ENCODE results near the gene WNT11.

Gene WNT11

DNA sequence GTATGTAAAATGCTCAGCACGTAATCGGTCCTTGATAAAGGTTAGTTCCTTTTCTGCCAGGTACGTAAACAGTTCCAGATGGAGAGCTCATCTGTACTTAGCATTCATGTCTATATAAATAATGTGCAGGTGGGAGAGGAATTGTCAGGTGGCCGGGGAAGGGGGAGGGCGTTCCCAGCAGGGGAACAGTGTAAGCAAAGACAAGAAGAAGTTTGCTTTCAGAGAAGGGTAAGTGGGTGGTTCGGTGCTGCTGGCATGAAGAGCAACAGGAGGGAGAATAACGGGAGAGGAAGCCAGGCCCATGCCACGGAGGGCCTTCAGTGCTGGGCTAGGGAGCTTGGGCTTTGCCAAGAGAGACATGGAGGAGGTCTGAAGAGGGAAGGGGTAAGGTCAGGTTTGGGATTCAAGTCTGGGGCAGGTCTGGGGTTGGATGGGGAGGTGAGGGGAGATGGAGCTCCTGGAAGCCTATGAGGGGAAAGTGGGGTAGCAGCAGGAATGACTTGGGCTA lies 11.4 kb upstream of the WNT11 start:
- no peak for DNase-seq

DNA sequence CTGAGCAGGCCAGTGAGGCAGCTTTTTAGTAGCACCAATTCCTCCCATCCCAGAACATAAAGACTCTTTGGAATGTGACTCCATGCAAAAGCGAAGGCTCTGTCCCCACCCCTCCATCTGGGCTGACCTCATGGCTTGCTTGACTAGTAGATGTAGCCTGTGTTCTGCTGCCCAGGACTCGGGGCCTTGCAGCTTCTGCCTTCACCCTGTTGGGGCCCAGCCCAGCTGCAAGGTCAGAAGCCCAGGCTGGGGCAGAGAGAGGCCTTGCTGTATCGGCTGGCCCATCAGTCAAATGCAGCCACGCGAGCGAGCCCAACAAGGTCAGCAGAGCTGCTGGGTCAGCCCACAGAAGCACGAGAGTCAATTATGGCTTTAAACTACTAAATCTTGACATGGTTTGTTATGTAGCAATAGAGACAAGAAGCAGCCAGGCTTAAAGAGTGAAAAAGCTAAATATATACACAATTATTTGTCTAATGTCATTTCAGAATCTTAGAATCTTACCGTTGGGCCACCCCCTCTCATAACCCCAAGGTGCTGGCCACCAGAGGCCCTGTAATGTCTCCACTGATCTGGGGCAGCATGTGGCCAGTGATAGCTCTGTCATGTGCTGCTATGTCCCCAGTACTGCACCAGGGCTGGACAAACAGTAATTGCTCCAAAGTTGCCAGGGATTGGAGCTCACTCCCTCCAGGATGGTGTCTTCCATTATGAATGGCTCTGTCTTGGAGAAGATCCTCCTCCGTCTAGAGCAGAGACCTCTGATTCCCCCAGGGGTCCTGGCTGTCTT lies 10.4 kb upstream of the WNT11 start:
- no peak for DNase-seq

DNA sequence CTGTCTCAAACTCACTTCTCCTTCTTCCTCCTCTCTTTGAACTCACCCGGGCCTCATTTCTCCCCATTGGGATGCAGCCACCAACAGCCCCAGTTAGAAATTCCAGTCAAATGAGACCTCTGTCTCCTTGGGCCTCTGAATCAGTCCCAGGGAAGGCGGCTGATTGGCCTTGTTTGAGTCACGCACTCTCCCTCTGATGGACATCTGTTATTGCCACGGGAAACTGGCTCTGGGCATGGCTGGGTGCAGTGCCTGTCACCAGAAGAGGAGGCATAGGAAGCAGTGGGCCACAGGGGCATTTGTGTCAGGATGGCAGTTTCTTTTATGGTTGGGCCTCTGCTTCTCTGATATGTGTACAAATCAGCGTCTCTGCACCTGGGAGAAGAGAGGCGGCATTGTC lies 9.6 kb upstream of the WNT11 start:
- DNase-seq: no peak

DNA sequence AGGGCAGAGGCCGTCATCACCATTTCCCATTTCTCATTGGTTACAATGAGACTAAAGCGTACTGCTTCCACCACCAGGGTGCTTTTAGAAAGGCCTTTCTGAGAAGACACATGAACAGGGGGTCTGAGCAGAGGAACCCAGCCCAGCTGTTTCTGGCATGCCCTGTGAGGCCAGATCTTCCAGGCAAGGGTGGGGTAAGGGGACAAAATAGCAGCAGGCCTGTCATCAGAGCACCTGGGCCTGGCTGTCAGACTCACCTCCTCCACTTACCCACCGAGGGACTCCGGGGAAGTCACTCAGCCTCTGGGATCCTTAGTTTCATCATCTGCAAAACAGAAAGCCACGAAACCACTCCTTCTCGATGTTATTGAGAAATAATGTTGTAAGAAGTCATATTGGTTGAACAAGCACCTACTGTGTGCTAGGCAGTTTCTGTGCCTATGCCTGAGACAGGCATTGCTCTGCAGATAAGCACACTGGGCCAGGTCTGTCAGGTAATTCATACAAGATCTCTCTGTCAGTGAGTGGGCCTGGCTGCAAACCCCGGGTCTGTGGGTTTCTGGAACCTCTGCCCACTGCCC lies 8.8 kb upstream of the WNT11 start:
- DNase-seq: no peak

- DNase-seq: no peak
Measured at GRCh38 chr11:76214186-76214585, 7.9 kb upstream of the WNT11 start.

GRCh38 chr11:76212086-76213035 lies 6.1 kb upstream of the WNT11 start:
- DNase-seq: no peak

DNA sequence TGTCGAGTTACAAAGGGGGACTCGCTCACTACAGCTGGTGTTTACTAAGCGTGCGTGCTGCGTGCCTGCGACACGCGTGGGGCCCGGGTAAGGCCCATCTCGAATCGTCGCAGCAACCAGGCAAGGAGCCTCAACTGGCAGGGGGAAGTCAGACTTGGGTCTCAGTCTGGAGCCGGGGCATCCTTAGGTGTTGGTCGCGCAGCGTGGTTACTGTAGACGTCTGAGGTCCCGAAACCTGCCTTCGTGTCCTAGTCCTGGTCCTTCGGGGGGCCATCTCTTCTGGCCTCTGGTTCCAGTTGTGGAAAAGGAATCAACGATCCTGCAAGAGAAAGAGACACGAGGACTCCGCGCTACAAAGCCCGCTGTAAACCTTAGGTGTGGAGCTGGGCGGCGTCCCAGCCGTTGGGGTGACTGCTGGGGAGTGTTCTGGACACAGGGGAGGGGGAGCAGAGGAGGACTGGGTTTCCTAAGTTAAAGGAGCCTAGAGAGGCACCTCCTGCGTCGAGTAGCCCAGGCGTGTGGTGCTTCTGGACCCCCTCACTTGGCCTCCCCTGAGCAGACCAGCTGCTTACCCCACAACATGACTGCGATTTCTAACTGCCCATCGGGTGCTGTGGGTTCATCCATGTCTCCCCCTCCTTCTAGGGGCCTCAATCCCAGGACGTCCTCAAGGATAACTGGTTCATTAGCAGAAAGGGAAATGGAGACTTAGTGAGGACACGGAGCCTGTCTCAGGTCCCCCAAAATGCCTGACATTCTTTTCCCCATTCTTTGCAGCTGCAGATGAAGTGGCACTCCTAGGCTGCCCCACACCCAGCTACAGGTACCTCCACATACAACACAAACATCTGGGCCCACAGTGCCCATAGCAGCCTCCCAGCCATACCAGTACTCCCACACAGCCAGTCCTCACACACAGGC lies 4.9 kb upstream of the WNT11 start:
- no peak for DNase-seq

- peak in 1 of 2 donors; percentile 11 for DNase-seq
Measured at GRCh38 chr11:76209973-76210930, 4.0 kb upstream of the WNT11 start.

GRCh38 chr11:76209375-76209972 lies 3.2 kb upstream of the WNT11 start:
- DNase-seq: no peak

DNA sequence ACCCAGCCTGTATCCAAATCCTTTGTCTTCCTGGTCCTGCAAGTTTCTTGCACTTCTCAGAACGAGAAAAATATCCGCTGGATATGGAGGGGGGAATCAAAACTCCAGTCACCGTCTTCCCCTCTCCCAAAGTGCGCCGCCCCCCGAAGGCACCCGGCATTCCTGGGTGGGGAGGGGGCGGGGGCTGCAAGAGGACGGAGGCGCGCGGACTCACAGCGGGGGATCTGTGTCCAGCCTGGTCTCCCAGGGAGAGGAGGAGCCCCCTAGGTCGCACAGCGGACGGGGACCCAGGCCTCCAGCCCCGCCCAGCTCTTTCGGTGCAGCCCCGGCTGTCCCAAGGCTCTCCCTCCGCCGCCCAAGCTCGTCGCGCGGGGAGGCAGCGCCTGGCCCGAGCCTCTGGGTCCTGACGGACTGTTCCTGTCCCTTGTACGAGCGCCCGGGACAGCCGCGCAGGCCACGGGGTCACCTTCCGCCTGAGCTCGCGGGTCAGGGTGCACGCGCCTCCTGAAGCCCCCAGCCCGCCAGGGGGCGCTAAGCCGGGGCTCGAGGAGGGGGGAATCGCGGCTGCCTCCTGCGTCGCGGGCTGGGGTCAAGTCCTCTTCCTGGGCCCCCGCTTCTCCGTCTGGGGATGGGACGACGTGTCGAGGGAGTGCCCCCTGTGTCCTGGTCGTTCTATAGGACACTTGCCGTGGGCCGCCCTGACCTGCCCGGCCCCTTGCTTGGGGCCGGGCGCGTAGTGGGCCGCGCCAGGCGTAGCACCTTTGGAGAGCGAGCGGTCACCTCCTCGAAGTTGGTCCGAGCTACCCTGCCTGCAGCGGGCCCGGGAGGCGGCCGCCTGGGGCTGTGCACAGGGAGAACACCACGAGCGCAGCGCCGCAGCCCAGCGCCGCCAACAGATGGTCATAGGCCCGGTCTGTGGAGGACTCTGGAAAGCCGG lies 2.4 kb upstream of the WNT11 start:
- DNase-seq: peak; percentile 31 to 60

DNA sequence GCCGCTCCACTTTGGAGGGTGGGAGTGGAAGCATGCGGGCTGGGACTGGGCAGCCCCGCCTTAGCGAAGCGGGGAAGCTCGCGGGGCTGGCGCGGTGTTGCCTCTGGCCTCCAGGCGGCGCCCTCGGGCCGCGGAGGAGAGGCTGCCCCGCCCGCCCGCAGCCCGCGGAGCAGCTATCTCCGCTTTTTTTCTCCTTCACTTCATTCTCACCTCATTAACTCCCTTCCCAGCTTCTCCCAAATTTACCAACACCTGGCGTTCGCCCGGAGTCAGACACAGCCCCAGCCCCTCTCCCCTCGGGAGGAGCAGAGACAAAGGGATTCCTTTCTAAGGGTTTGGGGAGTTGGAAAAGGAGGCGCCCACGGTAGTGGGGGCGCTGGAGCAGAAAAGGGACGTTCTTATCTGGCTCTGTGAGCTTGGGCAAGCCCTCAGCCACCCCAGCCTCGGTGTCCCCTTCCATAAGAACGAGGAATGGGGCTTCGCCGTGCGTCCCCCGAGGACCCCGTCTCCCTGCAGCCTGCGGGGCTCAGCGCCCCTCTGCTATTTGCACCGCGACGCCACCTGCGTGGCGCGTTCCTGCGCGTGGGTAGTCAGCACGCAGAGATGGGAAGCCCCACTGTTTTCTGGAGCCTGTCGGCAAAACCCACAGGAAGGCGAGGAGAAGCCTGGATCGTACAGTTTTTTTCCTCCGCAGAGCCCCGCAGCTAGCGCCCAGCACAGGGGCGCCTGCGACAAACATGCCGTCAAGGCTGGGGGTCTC lies 1.5 kb upstream of the WNT11 start:
- DNase-seq: peak; percentile 45 to 50

GRCh38 chr11:76206077-76206326 lies 300 bp downstream of the WNT11 start:
- no peak for DNase-seq

- no peak for DNase-seq
Measured at GRCh38 chr11:76205252-76206076, 838 bp downstream of the WNT11 start.

DNA sequence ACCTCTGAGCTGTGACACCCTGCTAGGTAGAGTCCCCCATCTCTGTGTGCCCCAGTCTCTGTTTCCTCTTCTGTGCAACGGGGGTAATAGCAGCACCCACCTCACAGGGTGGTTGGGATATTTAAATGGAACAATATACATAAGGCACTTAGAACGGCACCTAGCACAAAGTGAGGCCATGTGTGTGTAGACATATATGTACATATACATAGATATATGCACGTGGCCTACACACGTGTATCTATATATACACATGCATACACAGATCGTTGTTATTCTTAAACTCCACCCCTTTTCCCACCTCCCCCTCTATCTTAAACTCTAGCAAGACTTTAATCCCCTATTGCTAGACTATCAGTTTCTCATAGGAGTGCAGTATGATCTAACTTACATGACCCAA lies 2.4 kb downstream of the WNT11 start:
- no peak for DNase-seq

DNA sequence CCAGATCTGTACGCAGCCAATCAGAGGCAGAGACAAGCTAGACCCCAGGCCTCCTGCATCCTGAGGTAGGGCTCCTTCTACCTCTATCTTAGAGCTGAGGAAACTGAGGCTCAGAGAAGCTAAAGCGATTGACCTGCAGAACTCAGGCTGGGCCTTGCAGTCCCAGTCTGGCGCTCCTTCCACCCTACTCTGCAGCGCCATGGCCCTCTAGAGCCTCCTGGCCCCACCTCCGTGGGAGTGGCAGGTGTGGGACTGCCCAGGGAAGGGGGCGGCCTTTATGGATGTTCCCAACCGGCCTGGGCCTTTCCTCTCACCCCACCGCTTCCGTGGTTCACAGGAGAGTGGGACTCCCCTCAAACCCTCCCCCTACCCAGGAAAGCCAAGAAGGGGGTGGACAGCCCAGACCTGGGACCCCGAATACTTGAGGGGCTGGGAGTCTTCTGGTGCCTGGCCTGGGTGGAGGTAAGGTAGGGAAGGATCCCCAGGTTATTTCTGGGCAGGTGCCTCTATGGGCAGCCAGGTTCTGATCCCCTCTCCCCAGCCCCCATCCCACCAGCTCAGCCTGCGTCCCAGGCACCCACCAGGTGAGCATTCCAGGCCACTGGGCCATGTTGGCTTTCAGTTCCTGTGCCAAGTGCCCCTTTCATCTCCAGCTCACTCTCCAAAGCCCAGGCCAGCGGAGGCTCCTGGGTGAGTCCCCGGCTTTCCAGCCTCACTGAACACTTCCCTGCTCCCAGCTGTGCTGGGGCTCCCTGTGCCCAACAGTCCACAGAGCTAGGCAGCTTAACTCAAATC lies 3.0 kb downstream of the WNT11 start:
- no peak for DNase-seq

- no peak for DNase-seq
Measured at GRCh38 chr11:76201672-76202412, 4.5 kb downstream of the WNT11 start.

All from bone marrow (tissue), 2 donors.